Sciatic nerve (tissue), 2 donors: ENCODE measurements around the gene TSR3. TPM values are rescaled to one million over a fixed set of nuclear protein-coding genes. Genes with fewer than 3 reads are reported as not detected.

Source experiments
- ATAC-seq: fragments of 200-7000 bp; cut with Tn5 transposase; one replicate; pipeline ENCODE4 v1.9.1; 2020; ENCODE audit warnings: mild to moderate bottlenecking, moderate library complexity
- DNase-seq: peaks from one replicate; pipeline ENCODE4 v3.0.0-alpha.2; 2020; ENCODE audit warnings: low spot score
- intact Hi-C: fragments of 100-400 bp; cut with DNase I; formaldehyde crosslinking; loops from one replicate; pipeline ENCODE4 v1.14.2; 2022
- total RNA-seq: library from RNA; stranded (reverse); fragmentation: NEBNext Ultra II Directional; extraction: Animal tissue kit (Norgen Biotek cat#: 25700); gene quantifications from one replicate; pipeline ENCODE4 v1.2.1, GENCODE V29; 2021
- donor health status: DM: no; HTN: no; CAD: no.
- donor health status: DM: no; HTN: no; CAD: no.

TSR3 gene
- total RNA-seq, 1 donor from 2014 or later, result 35.8 TPM

DNA sequence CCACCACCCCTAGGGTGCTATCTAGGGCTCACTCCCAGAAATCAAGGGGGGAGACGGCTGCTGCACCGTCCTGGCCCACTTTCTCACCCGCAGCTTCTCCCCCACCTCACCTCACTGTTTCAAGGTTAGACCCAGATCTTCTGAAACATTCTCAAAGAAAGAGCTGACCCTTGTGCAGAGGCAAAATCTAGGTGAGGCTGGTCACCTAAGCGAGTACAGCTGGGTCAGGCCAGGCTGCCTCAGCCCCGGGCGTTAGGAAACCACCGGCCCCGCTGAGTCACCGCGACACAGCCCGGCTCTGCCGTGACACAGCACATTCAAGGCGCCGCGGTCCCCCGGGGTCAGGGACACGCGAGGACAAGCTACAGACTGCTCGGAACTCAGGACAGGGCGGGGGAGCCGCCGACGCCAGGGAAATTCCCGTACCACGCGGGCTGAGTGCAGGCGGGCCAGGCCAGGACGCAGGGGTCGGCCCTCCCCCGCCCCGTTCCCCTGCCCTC lies 27.2 kb upstream of the TSR3 start:
- intact Hi-C loops, result no loop called here
- peak; percentile 80 for DNase-seq
- ATAC-seq, result peak; percentile 77

DNA sequence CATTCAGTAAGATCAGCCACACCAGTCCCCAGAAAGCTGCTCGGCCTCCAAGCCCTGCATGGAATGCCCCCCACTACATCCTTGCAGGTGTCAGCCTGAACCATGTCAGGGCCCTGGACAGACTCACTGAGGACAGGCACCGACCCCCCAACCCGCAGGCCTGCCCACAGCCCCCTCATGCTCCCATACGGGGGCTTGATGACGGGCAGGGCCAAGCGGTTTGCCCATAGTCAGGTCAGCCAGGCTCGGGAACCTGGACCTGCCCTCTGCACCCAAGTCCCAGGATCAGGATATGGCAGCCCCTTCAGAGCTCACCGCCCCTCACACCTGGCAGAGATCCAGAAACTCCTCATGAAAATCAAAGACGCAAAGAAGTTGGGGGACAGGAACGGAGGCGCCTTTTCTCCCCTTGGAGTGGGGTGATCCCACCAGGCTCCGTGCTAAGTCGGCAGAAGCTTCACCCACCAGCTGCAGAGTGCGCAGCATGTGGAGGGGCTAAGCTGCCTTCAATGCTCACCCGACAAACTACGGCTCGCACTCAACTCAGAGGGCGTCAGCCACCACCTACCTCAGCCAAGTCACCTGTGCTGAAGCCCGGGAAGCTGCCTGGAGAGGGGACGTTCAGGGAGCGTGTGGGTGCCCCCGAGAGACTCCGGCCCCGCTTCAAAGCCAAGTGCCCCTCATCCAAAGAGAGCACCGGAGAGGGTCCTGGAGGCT lies 26.6 kb upstream of the TSR3 start:
- DNase-seq, result no peak
- intact Hi-C loops, result no loop called here

DNA sequence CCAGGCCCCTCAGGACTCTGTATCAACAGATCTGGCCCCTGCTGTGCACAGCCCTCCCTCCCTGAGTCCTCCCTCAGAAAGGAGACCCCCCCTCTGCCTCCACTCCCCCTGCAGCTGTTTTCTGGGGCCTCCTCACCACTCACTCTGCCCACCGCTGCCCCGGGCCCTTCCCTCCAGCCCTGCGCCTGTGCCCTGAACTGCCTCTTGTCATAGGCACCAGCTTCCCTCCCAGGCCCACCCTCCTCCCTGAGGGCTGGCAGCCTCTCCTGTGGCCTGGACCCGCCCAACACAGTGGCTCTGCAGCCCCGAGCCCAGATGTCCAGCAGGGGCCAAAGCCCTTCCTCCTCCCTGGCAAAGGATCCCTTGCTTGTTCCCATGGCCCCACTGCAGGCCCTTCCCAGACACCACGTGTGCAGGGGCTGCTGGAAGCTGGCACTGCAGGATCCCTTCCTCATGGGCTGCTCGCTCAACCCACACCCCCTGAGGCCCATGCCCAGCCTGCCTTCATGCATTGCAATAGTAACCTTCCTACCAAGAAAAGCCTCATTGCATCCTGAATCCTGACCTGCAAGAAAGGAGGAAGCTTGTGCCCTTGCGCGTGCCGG lies 25.8 kb upstream of the TSR3 start:
- ATAC-seq (no peak), DNase-seq (no peak)
- intact Hi-C loops, result no loop called here

More for the DNA sequence above, 26.6 kb upstream of the TSR3 start:
- ATAC-seq, result no peak

DNA sequence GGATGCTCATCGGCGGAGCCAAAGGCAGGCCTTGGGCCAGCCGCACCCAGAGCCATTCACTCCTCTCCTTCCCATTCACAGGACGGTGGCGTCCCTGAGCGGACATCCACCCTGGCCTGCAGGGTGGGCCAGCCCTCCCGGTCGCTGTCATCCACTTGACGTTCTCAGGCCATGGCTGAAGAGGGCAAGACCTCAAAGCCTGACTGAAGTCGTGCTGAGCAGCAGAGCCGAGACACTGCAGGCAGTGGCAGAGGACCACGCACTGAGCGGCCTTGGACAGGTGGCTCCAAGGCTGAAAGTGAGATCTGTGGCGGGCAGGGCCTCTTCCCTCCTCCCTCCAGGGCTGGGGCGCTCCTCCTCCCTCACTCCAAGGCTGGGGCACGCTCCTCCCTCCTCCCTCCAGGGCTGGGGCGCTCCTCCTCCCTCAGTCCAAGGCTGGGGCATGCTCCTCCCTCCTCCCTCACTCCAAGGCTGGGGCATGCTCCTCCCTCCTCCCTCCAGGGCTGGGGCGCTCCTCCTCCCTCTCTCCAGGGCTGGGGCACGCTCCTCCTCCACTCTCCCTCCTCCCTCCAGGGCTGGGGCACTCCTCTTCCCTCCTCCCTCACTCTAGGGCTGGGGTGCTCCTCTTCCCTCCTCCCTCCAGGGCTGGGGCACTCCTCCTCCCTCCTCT lies 24.2 kb upstream of the TSR3 start:
- ATAC-seq (no peak), DNase-seq (no peak)
- intact Hi-C loops, result no loop called here

DNA sequence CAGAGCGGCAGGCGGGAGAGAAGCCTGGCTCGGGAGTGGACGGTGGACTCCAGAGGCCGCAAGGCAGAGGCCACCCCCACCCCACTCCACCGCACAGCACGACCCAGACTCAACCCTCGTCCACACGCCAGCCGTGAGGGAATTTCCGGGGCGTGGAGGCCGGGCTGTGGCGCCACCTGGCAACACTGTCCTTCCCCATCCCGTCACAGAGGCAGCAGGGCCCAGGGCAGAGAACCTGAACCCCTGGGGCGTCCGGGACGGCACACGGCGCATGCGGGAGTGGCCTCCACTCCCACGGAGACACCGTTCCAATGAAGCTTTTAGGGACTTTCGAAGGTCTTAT lies 23.6 kb upstream of the TSR3 start:
- intact Hi-C loops, result no loop called here
- DNase-seq, result no peak
- no peak for ATAC-seq

DNA sequence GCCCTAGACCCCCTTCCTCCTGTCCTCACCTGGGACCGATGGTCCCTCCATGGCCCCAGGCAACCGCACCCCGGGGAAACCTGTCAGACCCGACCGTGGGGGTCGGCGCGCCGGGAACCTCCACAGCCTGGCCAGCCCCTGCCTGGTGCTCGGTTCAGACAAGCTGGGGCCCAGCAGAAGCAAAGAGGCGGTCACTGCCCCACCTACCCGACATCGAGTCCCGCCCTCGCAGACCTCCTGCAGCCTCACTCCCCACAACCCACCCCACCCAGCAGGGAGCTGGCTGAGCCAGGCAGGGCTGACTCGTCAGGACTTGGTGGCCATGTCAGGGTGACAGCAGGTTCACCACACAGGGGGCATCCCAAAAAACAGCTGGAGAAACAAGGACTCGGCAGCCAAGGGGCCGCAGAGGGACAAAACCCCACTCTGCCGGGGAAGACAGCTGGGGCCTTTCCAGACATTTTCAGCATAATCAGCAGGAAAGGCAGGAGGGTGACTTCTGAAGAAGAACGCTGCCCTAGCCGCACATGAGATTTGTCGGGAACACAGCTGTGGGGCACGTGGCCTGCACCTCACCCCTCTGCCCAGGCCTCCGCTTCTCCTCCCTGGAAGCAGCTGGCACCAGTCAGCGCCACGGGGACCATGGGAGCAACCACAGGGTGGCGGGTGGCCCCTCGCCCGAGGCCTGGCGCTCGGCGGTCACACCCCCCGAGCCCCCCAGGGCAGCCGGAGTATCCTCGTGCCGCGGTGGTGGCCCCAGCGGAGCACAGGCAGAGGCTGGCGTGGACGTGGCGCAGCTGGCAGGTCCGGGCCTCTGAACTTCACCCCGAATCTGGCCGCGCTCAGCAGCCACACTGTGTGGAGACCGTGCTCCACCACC lies 23.0 kb upstream of the TSR3 start:
- DNase-seq, result no peak
- intact Hi-C loops, result no loop called here
- no peak for ATAC-seq

DNA sequence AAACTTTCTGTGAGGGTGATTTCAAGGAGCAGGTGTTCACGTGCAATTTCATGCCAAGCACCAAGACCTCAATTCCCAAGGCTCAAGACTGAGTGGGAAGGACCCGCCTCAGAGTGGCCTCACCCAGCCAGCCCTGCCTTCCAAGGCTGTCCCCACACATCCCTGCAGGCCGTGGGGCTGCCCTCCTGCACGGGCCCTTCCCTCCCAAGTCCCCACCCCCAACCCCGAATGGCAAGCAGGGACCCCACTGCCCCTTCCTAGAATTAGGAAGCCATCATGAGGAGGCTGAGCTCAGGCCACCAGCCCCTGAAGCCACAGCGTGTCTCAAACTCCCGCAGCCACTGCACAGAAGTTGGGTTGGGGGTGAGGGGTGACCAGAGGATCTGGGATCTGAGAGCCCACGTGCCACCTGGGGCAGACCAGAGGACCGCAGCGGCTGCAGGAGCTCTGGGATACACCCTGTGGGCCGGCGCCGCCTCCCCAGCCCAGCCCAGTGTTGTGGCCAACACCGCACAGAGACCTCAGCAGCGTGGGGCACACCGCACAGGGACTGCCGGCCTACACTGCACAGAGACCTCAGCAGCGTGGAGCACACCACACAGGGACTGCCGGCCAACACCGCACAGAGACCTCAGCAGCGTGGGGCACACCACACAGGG lies 20.7 kb upstream of the TSR3 start:
- no peak for ATAC-seq
- DNase-seq, result no peak
- intact Hi-C loops, result no loop called here

DNA sequence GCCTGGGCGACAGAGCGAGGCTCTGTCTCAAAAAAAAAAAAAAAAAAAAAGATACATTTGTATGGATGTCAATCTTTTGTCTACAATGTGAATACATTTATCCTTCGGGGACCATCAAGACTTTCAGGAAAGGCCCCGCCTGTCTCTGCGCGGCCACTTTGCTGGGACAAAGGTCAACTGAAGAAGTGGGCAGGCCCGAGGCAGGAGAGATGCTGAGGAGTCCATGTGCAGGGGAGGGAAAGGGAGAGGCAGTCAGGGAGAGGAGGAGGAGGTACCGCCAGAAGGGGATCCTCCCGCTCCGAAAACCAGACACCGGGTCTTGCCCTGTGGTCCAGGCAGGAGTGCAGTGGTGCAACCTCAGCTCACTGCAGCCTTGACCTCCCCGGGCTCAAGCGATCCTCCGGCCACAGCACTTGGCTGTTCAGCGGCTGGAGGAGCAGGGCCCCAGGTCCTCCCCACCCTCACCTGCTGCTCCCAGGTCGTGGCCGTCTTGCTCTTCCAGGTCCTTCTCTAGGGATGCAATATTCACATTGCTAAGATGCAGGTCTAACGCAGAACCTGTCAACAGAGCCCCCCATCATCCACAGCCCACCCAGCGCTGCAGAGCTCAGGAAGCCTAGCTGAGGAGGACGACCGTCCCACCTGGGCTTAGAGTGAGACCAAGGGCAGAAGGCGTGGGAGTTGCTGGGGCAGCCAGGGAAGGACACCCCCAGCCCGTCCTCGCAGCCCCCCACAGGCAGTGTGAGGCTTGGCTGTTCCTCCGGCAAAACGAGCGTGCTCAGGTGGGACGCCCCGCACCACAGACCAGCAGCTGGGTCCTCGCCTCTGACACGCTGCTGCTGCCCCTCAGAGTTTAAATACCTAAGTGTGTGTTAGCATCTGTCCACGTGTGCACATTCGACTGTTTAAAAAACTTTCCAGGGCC lies 19.6 kb upstream of the TSR3 start:
- ATAC-seq (no peak), DNase-seq (no peak)
- intact Hi-C loops, result no loop called here

DNA sequence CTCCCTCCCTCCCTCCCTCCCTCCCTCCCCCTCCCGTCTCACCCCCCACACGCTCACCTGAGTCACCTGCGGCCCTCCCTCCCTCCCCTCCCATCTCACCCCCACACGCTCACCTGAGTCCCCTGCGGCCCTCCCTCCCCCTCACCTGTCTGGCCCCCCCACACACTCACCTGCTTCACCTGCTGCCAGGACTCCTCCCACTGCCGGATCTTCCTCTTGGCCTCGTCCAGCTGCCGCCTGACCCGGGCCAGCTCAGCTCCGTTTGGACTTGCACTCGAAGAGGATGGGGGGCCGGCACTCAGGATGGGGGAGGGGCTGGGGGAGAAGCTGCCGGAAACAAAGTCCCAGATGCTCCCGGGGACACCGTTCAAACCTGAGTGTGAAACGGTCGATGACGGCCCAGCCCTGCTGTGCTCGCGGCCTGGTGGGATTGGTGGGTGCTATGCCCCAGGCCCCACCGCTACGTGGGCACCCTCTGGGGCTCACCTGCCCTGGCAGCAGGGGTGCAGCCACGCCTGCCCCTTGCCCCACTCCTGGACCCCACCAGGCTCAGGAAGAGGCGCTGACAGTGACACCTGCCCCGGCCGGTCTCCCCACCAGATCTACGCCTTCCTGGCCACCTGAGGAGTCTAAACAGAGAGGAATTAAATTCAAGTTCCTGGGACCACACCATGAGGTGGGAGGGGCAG lies 16.0 kb upstream of the TSR3 start:
- ATAC-seq (no peak), DNase-seq (no peak)
- intact Hi-C loops, result no loop called here

DNA sequence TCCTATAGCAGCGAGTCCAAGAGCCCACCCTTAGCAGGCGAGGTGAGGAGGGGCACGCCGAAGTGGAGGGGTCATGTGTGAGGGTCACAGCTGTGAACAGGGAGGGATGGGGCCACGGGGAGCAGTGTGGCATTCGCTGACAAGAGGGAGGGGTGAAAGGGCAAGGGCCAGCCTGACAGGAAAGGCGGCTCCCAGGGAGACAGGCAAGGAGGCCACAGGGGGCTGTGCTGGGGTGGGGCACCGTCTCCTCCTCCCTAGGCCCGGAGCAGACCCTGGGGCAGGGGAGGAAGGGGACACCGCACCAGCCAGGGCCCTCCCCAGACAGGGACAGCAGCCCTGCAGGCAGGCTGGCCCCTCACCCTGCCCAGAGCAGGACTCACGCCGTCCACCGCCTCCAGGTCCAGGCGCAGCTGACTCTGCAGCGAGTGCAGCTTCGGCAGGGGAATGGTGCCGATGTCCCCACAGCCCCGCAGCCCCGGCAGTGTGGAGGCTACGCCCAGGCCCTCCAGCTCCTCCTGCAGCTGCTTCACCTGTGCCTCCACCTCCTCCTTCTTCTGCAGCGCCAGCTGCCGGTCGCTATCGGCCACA lies 15.1 kb upstream of the TSR3 start:
- ATAC-seq (no peak), DNase-seq (no peak)
- intact Hi-C loops, result no loop called here

DNA sequence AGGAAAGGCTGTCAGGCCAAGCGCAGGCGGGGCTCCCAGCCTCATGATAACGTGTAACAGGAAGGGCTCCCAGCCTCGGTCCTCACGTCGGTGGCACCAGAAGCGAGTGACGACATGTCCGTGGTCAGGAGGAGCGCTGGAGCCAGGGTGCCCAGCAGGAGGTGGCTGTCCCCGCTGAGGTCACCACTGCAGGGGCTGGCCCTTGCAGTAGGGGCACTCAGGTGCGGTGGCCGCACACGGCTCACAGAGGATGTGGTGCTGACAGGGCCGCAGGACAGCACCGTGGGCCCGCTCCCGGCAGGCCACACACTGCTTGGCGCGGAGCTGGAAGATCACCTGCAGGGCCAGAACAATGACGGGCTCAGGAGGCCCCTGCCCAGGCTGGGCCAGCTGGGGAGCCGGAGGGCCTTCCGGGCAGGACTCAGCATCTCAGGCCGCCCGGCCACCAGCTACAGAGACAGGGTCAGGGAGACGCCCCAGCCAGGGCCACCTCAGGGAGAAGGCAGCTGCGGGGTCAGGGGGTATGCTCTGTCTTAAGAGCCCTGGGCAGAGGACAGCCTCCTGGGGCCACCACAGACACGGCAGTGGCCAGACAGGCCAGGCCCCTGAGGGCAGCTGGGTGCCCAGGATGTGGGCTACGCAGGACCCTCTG lies 14.5 kb upstream of the TSR3 start:
- intact Hi-C loops, result no loop called here
- ATAC-seq (no peak), DNase-seq (no peak)

DNA sequence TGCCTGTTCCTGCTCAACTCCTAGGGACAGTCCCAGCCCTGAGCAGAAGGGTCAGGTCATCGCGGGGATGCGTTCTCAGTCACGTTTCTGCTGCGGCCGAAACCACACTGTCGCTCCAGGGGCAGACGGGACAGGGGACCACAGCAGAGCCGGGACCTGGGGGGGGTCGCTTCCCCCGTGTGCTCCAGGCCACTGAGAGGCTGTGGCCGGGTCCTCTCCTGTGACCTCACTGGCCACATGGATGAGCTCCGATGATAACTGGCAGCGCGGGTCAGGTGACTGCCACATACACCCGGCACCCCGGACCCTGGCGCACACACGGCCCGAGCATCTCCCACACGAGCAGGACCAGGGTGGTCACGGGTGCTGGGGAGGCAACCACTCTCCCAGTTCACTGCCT lies 12.8 kb upstream of the TSR3 start:
- DNase-seq, result no peak
- intact Hi-C loops, result no loop called here
- no peak for ATAC-seq

DNA sequence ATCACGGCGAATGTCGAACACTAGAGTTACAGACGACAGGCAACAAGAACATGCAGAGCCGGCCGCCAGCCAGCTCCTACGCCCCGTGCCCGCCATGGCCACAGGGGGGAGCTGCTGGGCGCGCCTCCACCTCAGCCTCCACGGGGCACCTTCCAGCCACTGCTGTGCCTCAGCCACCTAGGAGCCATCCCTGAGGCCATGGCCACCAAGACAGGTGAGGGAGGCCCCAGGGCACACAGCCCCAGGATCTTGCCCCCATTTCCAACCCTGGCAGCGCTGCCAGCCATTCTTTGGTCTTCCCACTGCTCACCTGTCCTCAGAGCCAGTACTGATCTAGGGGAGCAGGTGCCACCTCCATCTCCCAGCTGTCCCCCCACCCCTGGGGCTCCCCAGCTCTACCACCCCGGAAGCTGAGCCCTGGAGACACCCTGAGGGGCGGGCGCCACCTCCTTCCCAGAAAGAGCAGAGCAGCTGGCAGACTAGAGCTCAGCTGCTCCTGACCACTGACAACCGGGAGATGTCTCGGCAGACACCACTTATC lies 11.9 kb upstream of the TSR3 start:
- intact Hi-C loops, result no loop called here
- ATAC-seq (peak; percentile 65), DNase-seq (no peak)

DNA sequence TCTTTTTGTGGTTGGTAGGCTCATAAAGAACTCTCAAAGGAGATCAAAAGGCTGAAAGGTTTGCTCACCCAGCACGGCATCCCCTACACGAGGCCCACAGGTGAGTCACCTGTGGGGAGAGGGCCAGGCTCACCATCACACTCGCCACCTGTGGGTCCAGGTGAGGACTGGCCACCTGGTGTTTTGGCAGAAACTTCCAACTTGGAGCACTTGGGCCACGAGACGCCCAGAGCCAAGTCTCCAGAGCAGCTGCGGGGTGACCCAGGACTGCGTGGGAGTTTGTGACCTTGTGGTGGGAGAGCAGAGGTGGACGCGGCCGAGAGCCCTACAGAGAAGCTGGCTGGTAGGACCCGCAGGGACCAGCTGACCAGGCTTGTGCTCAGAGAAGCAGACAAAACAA lies 11.1 kb upstream of the TSR3 start:
- no peak for DNase-seq
- ATAC-seq, result no peak
- intact Hi-C loops, result no loop called here

DNA sequence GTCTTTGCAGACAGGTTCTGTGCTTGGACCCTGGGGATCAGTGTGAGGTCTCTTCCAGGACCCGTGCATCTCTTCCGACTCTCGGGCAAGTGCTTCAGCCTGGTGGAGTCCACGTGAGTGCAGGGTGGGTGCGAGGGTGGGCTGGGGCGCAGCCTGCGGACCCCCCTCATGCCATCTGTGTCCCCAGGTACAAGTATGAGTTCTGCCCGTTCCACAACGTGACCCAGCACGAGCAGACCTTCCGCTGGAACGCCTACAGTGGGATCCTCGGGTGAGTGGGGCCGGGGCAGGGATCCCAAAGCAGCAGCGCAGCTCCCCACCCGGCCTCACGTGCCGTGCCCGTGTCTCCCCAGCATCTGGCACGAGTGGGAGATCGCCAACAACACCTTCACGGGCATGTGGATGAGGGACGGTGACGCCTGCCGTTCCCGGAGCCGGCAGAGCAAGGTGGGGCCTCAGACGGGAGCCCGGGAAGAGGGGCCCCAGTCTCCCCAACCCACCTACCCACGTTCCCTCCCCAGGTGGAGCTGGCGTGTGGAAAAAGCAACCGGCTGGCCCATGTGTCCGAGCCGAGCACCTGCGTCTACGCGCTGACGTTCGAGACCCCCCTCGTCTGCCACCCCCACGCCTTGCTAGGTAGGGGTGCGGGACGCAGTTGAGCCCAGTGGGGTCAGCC lies 10.1 kb upstream of the TSR3 start:
- ATAC-seq (no peak), DNase-seq (no peak)
- intact Hi-C loops, result no loop called here
